NCI-H69 (cell line): Measurements from ENCODE around the gene TBC1D9.

Experiments
- DNase-seq: peaks from one replicate; lab custom pipeline; 2025; lab: John Stamatoyannopoulos, UW

TBC1D9 gene

DNA sequence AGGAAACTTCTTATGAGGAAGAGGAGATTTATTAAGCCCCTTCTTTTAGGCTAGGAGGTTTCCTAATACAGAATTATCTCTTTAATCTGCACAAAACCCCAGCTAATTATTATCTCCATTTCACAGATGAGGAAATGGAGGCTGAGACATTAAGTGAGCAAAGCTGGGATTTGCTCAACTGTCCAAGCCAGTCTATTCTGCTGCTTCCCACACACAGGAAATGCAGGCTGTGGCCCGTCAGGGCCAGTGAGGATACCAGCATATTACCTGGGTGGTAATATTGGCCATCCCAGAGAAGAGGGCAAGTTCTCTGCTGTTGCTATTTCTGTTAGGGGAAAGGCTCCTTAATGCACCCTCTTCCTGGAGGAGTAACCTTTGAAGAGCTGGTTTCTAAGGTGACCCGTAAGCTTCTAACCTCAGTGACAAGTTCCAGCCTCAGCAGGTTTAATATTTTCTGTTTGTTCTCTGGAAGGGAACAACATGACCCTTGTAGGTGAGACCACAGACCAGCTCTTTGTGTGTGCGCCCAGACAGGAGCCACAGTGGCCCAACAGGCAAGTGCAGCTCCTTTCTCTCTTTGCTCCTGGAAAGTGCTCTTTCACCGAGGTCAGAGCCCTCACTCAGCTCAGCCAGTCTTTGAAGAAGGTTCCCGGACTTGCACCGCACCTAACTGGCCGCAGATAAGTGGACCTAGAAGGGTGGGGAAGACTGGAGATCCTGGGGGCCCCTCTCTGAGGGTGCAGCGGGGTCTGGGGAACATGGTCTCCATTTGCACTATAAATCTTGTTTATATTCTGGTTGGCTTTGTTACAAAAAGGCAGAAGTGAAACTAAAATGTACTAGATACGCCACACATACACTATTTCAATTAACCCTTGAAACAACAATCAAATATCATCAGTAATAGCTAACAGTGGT is 35.5 kb downstream of the TBC1D9 start:
- DNase-seq = no peak

DNA sequence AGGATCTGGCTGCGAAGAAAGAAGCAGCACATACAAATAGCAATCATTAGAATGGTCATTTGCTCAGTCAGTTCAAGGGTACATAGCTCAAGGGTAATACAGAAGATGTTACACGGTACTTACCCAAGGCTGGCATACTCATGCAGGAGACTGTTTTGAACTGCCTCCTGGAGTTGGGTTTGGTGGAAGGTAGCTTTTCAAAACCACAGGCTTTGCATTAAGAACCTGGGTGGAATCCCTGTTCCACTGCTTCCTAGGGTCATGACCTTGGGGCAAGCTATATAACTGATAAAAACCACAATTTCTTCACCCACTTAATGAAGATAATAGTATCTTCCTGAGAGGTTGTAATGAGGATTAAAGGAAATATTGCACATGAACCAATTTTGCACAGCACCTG is 36.5 kb downstream of the TBC1D9 start:
- no peak for DNase-seq

DNA sequence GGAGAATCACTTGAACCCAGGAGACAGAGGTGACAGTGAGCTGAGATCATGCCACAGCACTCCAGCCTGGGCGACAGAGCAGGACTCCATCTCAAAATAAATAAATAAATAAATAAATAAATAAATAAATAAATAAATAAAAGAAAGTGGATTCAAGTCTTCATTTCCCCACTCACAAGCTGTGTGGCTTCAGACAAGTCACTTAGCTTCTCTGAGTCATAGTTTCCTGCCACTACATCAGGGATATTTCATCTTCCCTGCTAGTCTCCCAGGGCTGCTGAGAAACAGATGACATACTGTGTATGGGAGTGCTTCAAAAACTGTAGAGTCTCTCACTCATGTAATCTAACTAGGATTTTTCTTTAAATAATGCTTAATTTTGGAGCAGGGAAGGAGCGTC is 37.2 kb downstream of the TBC1D9 start:
- no peak for DNase-seq

DNA sequence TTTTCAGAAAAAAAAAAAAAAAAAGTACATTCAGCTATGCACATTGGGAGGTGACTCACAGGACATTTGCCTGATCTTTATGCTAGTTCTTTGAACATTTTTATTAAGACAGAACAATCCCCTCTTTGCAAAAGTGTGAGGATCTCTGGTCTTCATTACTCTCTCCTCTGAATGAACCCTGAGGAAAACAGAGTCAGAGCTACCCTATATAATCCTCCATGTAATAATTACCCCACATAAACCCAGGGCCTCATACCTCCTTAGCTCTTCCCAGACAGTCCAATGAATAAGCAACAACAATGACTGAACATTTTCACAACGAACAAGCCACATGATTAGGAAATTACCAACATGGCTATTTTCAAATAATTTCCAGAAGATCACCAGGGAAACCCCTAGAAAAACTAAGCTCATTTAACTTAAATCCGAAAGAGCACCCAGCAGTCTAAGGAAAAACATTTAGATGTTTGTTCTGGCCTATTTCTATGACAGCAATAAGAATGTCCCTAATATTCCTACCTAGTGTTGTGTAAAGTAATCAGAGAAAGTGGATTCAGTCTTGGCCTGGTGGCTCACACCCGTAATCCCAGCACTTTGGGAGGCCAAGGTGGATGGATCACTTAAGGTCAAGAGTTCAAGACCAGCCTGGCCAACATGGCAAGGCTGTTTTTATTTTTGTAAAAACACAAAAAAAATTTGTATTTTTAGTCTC is 37.8 kb downstream of the TBC1D9 start:
- no peak for DNase-seq

DNA sequence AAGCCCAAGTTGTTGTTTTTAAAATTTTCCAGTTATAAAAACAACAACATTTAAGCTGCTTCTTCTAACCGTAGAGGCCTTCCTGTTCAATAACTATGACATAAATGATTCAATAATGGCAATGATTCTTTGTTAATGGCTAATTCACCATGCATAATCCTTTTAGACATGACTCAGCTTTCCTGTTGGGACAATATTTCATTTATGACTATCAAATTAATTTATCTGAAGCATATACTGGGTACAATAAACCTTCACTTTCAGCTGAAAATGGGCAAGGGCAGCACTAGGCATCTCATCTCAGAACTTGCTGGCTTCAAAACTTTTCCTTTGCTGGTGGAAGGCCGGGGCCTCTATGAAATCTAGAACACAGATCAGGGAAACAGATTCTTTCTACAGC is 38.9 kb downstream of the TBC1D9 start:
- no peak for DNase-seq

DNA sequence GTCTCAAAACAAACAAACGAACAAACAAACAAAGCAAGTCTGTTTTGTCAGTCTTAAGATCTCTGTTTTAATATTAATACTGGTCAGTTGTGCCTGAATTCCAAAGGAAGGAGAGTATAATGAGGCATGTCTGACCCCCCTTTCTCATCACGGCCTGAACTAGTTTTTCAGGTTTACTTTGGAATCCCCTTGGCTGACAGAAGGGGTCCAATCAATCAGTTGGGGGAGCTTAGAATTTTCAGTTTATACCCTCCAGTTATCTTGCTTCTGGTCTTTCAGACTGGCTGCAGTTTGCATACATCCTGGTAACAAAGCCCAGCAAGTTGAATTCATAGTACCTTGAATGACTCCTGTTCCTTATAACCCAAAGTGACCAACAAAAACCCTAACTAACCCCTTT is 41.1 kb downstream of the TBC1D9 start:
- no peak for DNase-seq

DNA sequence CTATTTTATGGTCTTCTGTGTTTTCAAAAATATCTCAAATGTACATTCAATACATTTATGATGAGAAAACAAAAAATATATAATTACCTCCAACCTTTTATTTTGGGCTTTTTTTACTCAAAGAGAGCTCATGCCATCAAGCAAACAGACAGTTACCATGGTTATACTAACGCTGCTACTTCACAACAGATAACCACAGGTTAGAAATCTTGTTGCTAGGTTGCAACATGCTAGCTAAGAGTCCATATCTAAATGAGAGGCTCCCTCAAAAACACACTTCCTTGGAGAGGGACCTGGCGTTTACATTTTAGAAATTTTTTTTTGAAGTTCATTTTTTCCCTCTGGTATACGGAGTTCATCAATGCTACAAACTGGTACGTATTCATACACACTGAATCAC is 44.3 kb downstream of the TBC1D9 start:
- DNase-seq = peak; percentile 22

DNA sequence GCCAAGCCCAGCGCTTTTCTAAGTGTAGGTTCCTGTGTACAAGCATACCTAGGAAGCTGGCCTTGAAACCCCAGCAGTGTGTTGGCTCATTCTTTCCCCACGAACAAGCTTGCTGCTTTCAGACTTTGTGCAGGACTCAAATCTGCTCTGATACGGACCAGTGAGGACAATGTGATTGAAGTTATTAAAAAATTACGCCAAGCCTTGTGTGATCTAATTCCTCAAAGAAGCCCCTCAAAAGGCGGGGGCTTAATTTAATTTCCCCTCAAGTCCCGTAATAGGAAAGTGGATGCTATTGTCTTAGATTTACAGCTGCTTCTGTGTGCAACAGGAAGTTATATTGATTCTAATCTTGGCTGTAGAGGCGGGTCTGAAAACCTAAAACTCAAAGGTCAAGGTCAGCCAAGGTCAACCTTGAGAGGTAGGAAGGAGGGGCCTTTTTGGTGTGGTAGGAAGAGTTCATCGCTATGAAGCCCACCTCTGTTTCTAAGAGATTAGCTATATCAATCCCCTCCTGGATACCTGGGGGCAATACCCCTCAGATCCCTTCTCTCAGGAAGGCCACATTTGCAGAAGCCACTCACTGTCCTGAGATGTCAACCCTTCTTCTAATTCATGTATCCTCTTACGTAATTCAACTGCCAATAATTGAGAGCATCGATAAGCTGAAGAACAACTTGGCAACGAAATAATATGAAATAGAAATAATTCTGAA is 45.1 kb downstream of the TBC1D9 start:
- no peak for DNase-seq

DNA sequence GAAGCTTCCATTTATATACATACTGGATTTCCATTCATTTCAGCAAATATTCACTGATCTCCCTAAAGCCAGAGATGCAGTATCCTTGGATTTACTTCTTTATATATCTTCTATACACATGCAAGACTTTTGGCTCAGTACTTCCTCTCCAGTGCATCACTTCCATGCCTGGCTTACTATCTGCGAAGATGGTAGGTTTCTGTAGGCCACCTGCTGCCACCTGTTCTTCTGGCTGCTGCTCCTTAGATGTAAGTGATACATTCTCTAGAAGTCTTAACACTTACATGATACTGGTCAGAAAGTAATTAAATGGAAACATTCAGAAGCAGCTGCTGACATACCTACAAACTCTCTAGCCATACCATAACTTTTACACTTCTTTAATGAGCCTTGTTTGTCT is 48.9 kb downstream of the TBC1D9 start:
- DNase-seq = no peak

DNA sequence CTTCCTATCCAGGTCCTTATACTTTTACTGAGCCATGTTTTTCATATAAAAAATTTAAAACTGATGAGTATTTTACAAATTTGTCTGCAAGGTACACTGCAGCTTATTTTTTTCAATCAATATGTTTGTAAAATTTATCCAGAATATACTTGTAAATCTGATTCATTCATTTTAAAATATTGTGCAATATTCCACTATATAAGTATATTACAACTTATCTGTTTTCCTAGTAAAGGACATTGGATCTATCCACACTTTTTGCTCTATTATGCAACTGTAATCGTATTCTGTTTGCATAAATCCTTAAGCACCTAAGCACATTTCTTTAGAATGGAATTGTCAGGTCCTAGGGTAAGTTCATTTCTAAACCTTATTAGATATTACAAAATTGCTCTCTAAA is 49.5 kb downstream of the TBC1D9 start:
- no peak for DNase-seq

DNA sequence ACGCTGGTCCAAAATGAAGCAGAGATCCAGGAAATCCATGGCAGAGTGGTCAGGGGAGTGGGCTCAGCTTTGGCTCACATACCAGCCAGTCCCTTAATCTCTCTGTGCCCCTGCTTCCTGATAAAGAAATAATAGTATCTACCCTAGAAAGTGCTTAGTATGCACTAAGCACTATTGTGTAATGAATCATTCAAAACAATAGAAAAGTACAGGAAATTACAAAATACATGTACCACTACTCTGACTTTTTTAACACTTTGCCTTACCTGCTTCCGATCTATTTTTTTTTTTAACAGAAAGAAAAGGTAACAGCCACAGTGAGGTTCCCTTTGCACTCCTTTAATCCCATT is 49.9 kb downstream of the TBC1D9 start:
- DNase-seq = no peak

DNA sequence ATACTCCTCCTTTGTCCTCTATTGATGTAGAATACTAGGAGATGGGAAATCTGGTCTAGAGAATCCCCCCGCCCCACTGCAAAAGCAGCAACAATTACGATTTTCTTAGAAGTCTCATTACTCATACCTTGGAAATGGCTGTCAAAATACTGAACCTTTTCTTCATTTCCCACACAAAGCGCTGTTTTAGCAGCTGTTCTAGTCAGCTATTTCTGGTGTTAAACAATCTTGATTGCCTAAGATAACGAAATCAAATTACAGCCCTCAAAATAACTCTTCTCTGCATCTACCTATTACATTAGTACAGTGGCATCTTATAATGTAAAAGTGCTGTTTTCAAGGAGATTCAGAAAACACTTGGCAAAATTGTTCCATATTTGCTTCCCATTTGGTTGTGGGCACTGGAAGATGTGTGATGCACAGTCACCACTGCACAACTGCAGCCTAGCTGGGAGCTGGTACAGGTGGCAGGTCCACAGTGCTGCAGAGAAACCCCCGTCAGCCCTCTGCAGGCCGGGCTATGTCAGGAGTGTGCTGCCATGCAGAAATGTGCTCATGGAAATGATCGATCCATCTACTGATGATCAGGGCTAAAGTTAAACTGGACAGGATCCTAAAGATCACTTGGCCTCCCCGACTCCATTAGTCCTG is 50.4 kb downstream of the TBC1D9 start:
- no peak for DNase-seq

DNA sequence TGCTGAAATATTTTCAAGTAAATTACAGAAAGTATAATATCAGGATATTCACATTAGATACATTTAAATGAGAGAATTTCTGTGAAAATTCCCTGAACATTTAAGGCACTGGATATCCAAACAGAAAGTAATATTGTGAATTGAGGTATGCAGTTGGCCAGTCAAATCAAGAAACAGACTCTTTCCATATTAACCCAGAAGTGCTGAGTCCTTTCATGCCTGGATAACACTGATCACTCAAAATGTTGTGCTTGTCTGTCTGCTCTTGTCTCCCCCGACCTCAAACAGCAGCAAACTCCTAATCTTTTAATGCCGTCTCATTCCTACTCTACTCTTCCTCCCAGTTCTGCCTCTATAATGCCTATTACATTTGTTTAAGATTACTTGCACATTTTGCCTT is 51.2 kb downstream of the TBC1D9 start:
- DNase-seq = no peak

DNA sequence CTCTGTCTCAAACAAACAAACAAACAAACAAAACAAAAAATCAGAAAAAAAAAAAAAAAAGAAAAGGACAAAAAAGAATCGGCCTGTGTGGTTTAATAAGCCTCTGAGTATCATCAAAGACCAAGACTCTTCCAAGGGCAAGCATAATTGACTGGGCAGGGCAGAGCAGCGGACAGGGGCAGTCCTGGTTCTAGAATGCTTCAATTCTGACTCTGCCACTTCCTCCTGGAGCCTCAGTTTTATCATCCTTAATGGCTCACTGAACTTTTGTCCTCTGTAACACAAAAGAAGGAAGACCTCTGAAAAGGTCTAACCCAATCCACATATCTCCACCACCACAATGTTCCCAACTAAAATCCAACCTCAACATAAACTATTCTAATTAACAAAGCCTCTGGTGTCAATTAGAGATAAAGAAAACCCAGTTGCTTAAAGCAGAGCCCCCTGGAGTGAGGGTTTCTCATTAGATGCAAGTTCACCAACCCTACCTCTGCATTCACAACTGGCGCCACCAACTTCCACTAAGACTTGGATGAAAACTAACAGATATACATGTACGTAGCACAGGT is 51.7 kb downstream of the TBC1D9 start:
- DNase-seq = no peak

DNA sequence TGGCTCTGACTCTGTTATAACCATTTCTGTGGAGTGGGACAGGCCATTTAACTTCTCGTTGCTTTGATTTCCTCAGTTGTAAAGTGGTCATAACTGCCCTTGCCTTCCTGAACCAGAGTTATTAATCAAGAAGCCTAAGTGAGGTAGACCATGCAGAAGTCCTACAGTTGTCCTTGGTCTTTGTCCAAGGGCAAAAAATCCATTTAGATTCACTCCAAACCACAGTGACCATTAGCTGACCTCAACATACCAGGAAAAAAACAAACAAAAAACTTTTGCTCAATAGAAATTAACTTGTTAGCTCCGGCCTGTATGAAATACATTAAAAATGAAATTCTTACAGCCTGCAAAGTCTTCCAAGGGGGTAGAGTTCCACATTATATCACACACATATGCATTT is 52.7 kb downstream of the TBC1D9 start:
- DNase-seq = no peak

DNA sequence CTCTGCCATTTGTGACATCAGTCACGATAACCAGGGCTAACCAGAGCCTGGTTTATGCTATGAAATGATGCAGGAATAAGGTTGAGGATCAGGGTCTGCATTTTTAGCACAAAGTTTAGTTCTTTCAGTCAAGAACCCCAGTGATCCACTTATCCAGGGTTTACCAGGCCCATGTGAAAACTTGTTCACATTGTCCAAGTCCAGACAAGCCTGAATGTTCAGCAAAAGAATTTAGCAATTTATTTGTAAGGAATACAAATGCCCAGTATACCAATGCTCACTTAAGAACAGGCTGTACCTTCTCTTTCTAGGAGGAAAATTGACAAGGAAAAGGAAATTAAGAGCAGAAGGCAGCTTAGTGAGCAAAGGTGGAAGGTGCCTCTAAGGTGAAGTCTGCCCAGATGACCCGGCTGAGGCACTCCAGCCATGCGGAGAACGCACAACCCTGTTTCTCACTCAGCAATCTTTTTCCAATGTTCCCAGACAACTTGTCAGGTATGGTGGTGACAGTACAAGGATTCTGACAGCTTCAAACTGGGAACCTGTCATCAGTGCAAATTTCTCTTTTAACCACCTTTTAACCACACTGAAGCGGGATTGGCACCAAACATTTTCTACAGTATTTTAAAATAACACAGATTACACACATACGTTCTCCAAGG is 54.0 kb downstream of the TBC1D9 start:
- DNase-seq = no peak

DNA sequence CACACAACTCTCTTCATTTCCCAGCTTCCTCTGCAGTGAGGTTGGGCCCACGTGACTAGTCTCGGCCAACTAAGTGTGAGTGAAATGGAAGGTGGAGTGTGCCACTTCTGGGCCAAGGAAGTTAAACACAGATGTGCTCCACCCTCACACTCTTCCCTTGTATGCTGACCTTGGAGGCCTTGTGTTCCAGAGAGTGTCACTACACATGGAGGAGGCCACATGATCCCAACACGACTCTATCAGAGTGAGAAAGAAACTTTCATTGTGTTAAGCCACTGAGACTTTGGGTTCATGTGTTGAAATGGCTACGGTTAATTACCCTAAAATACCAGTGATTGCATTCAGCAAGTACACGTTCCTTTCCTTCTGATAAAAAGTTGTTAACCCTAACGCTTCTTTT is 55.1 kb downstream of the TBC1D9 start:
- DNase-seq = no peak

DNA sequence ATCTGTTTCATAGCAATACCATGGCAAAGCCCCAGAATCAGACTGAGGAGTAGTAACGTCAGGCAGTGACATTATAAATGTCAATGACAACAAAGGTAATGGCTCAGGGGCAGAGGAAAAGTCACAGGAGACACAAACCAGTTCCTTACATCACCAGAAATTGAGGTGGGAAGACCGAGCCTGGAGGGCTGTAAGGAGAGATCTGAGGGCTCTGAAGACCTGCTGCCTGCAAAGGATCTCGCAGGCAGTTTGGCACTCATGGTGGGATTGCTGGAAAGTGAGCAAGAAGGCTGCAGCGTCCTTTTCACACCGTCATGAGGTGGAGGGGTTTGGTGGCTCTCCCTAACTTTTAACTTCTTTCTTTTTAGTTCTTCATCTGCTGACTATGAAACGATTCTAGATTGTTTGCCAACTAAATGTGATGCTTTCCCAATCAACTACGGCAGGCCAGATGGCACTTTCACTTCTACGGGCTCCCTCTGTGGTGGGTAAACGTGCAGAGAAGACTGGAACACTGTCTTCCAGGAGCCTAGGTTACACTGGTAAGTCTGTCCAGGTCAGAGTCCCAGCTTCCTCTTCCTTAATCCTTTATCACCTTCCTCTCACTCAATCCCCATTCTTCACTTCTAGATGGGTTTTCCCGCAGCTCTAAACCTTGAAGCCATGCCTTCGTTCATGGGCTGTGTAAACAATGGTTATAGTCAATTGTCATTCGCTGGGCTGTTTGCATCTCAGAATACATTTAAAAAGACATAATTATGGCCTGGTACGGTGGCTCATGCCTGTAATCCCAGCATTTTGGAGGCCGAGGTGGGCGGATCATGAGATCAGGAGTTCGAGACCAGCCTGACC is 58.2 kb downstream of the TBC1D9 start:
- peak; percentile 78 for DNase-seq

DNA sequence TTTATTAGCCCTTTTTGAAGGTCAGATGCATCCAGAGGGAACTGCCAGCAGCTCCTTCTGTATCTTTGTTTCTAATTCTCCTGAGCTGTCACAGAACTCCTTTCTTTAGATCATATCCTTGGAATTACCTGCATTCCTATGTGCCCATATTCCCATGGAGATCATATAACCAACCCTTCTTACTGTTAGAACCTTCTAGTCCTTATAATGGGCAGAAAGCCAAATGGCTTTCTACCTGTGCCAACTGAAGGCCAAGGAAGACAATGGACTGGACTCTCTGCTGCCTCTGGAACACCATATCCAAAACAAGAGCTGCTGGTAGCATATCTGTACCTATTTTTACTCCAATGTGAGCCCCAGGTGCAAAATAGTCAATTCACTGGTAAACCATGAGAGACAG is 60.7 kb downstream of the TBC1D9 start:
- peak; percentile 66 for DNase-seq

DNA sequence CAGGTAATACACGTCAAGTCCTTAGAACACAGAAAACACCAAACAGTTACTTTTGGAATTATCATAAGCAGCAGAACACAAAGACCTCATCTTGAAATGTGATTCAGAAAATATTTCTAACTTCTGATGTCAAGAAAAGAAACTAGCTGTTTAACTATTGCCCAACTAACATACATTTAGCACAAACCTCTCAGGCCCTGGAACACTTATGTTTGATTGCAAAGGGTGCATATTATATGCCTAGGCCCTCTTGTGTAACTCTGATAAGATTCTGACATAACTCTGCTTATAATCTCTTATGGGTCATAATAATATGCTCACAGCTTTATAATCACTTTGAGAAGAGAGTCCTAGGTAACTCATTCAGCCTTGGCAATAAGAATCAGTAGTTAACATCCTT is 62.6 kb downstream of the TBC1D9 start:
- no peak for DNase-seq

DNA sequence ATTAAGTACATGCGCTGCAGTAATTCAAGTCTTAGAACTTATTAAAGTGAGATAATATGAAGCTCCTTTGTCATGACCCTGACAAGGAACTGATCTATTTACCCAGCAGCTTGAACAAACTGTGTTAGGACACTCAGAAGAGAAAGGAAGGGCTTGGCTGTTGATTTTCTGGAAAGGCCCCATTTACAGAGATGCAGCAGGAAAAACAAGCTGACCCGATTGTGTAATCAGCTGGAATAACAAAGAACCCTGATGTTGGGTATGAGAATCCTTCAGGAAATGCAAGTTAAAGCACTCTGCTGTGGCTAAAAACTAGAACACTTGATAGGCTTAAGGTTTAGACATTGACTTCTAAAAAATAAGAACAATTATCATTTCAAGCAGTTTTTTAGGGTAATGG is 64.8 kb downstream of the TBC1D9 start:
- peak; percentile 52 for DNase-seq
